ENCODE measurements around the gene ADAP1.
A peak's percentile ranks its signal among the peaks of the same experiment; 100 is the strongest.

Gene ADAP1

GRCh38 chr7:902996-903395, 51.5 kb downstream of the ADAP1 start:
- DNase-seq (ENCODE audit: insufficient read length): no peak
- no peak for TF ChIP-seq TAF1 (IDR thresholded peaks at IDR 0.05; ENCODE audit: borderline replicate concordance, low read depth, low read length)
- TF ChIP-seq POLR2AphosphoS5 (IDR thresholded peaks at IDR 0.05; ENCODE audit: low read depth, low read length): no peak
- TF ChIP-seq POLR2A (IDR thresholded peaks at IDR 0.05; ENCODE audit: low read depth, low read length): no peak
- FAIRE-seq: no peak

- TF ChIP-seq POLR2AphosphoS5 (IDR thresholded peaks at IDR 0.05; ENCODE audit: low read depth, low read length) (no peak), TAF1 (IDR thresholded peaks at IDR 0.05; ENCODE audit: borderline replicate concordance, low read depth, low read length) (no peak), POLR2A (IDR thresholded peaks at IDR 0.05; ENCODE audit: low read depth, low read length) (no peak)
- no peak for FAIRE-seq
- DNase-seq (ENCODE audit: insufficient read length): peak; percentile 87
These were observed 52.9 kb downstream of the ADAP1 start for GRCh38 chr7:901388-902154.

GRCh38 chr7:901041-901387, 53.5 kb downstream of the ADAP1 start:
- FAIRE-seq (no peak), DNase-seq (ENCODE audit: insufficient read length) (no peak)
- TF ChIP-seq TAF1 (IDR thresholded peaks at IDR 0.05; ENCODE audit: borderline replicate concordance, low read depth, low read length) (no peak), POLR2AphosphoS5 (IDR thresholded peaks at IDR 0.05; ENCODE audit: low read depth, low read length) (no peak), POLR2A (IDR thresholded peaks at IDR 0.05; ENCODE audit: low read depth, low read length) (no peak)

GRCh38 chr7:900331-901040, 54.0 kb downstream of the ADAP1 start:
- FAIRE-seq: no peak
- DNase-seq (ENCODE audit: insufficient read length): no peak
- TF ChIP-seq POLR2A (IDR thresholded peaks at IDR 0.05; ENCODE audit: low read depth, low read length) (no peak), POLR2AphosphoS5 (IDR thresholded peaks at IDR 0.05; ENCODE audit: low read depth, low read length) (no peak), TAF1 (IDR thresholded peaks at IDR 0.05; ENCODE audit: borderline replicate concordance, low read depth, low read length) (no peak)

GRCh38 chr7:899806-900205, 54.7 kb downstream of the ADAP1 start:
- no peak for FAIRE-seq

GRCh38 chr7:898855-899681, 55.4 kb downstream of the ADAP1 start:
- DNase-seq (ENCODE audit: insufficient read length) (no peak), FAIRE-seq (no peak)
- TF ChIP-seq POLR2AphosphoS5 (IDR thresholded peaks at IDR 0.05; ENCODE audit: low read depth, low read length): no peak
- no peak for TF ChIP-seq POLR2A (IDR thresholded peaks at IDR 0.05; ENCODE audit: low read depth, low read length)
- TF ChIP-seq TAF1 (IDR thresholded peaks at IDR 0.05; ENCODE audit: borderline replicate concordance, low read depth, low read length): no peak

More at GRCh38 chr7:899806-900205, 54.7 kb downstream of the ADAP1 start:
- TF ChIP-seq POLR2A (IDR thresholded peaks at IDR 0.05; ENCODE audit: low read depth, low read length) (no peak), POLR2AphosphoS5 (IDR thresholded peaks at IDR 0.05; ENCODE audit: low read depth, low read length) (no peak), TAF1 (IDR thresholded peaks at IDR 0.05; ENCODE audit: borderline replicate concordance, low read depth, low read length) (no peak)
- no peak for DNase-seq (ENCODE audit: insufficient read length)

GRCh38 chr7:898460-898854, 56.0 kb downstream of the ADAP1 start:
- no peak for FAIRE-seq
- no peak for DNase-seq (ENCODE audit: insufficient read length)
- TF ChIP-seq TAF1 (IDR thresholded peaks at IDR 0.05; ENCODE audit: borderline replicate concordance, low read depth, low read length) (no peak), POLR2AphosphoS5 (IDR thresholded peaks at IDR 0.05; ENCODE audit: low read depth, low read length) (no peak), POLR2A (IDR thresholded peaks at IDR 0.05; ENCODE audit: low read depth, low read length) (no peak)

- FAIRE-seq (no peak), DNase-seq (ENCODE audit: insufficient read length) (no peak)
- no peak for TF ChIP-seq POLR2A (IDR thresholded peaks at IDR 0.05; ENCODE audit: low read depth, low read length)
- no peak; the same call in 1 of the 2 replicates for TF ChIP-seq POLR2AphosphoS5 (IDR thresholded peaks at IDR 0.05; ENCODE audit: low read depth, low read length)
- TF ChIP-seq TAF1 (IDR thresholded peaks at IDR 0.05; ENCODE audit: borderline replicate concordance, low read depth, low read length): no peak
These were observed 56.6 kb downstream of the ADAP1 start for GRCh38 chr7:897771-898376.

- no peak for DNase-seq (ENCODE audit: insufficient read length)
- TF ChIP-seq POLR2AphosphoS5 (IDR thresholded peaks at IDR 0.05; ENCODE audit: low read depth, low read length) (no peak), POLR2A (IDR thresholded peaks at IDR 0.05; ENCODE audit: low read depth, low read length) (no peak), TAF1 (IDR thresholded peaks at IDR 0.05; ENCODE audit: borderline replicate concordance, low read depth, low read length) (no peak)
- no peak for FAIRE-seq
These were observed 57.4 kb downstream of the ADAP1 start for GRCh38 chr7:897086-897485.

- FAIRE-seq (no peak), DNase-seq (ENCODE audit: insufficient read length) (no peak)
- TF ChIP-seq TAF1 (IDR thresholded peaks at IDR 0.05; ENCODE audit: borderline replicate concordance, low read depth, low read length) (no peak), POLR2A (IDR thresholded peaks at IDR 0.05; ENCODE audit: low read depth, low read length) (no peak), POLR2AphosphoS5 (IDR thresholded peaks at IDR 0.05; ENCODE audit: low read depth, low read length) (no peak)
These were observed 58.0 kb downstream of the ADAP1 start for GRCh38 chr7:896346-897075.
